Smooth muscle cell (in vitro differentiated cells): Measurements from ENCODE around the gene ZIC3. TPM values are rescaled to one million over a fixed set of nuclear protein-coding genes. Genes with fewer than 3 reads are reported as not detected.

Experiments used
- DNase-seq: peaks from one replicate; lab custom pipeline; 2025; ENCODE audit not compliant: unreplicated experiment; lab: John Stamatoyannopoulos, UW
- H2AFZ ChIP-seq: fragments of 200-600 bp; sonication (generic); 2 replicates; pipeline ENCODE4 v1.6.0; 2016; ENCODE audit warnings: antibody characterized with exemption, low read depth, mild to moderate bottlenecking
- H3F3A ChIP-seq: fragments of 200-600 bp; sonication (generic); 2 replicates; pipeline ENCODE4 v1.6.0; 2017; ENCODE audit warnings: antibody characterized with exemption, low read depth
- H3K27ac ChIP-seq: fragments of 200-600 bp; sonication (generic); 2 replicates; pipeline ENCODE4 v1.5.1; 2016; ENCODE audit warnings: low read depth, mild to moderate bottlenecking
- H3K27me3 ChIP-seq: fragments of 200-600 bp; sonication (generic); 2 replicates; pipeline ENCODE4 v1.6.1; 2016; ENCODE audit warnings: low read depth, mild to moderate bottlenecking
- H3K36me3 ChIP-seq: fragments of 200-600 bp; sonication (generic); 2 replicates; pipeline ENCODE4 v1.5.1; 2016; ENCODE audit warnings: low read depth
- H3K4me1 ChIP-seq: fragments of 200-600 bp; sonication (generic); 2 replicates; pipeline ENCODE4 v1.5.1; 2016; ENCODE audit warnings: low read depth
- H3K4me2 ChIP-seq: fragments of 200-600 bp; sonication (generic); 2 replicates; pipeline ENCODE4 v1.6.0; 2016; ENCODE audit warnings: mild to moderate bottlenecking
- H3K4me3 ChIP-seq: fragments of 200-600 bp; sonication (generic); 2 replicates; pipeline ENCODE4 v1.5.1; 2016; ENCODE audit warnings: mild to moderate bottlenecking
- H3K79me2 ChIP-seq: fragments of 200-600 bp; sonication (generic); 2 replicates; pipeline ENCODE4 v1.6.0; 2016; ENCODE audit warnings: low read depth, mild to moderate bottlenecking
- H3K9ac ChIP-seq: fragments of 200-600 bp; sonication (generic); 2 replicates; pipeline ENCODE4 v1.6.0; 2016; ENCODE audit warnings: low read depth
- H3K9me3 ChIP-seq: fragments of 200-600 bp; sonication (generic); replicated peaks from 2 replicates; pipeline ENCODE4 v1.5.1; 2016; ENCODE audit warnings: low read depth
- H4K20me1 ChIP-seq: fragments of 200-600 bp; sonication (generic); 2 replicates; pipeline ENCODE4 v1.6.0; 2016; ENCODE audit warnings: low read depth
- CTCF ChIP-seq: fragments of 200-600 bp; sonication (generic); IDR thresholded peaks from 2 replicates; pipeline ENCODE4 v1.5.1; 2017; ENCODE audit warnings: borderline replicate concordance, mild to moderate bottlenecking, antibody characterized with exemption; ENCODE audit not compliant: insufficient read depth, poor library complexity, severe bottlenecking
- WGBS: methylation state at CpG from one replicate; pipeline ENCODE4 v1.1.7; 2016; ENCODE audit warnings: low lambda C conversion rate; 5-methylcytosine and 5-hydroxymethylcytosine counted together
- polyA plus RNA-seq: library from polyadenylated mRNA; unstranded; fragments of >200 nt; fragmentation: Nextera tagmentation; extraction: Ambion mirVana; gene quantifications from 2 replicates; pipeline ENCODE4 v1.2.1, GENCODE V29; 2016
- total RNA-seq: library from RNA; depleted of rRNA; stranded (reverse); fragments of >200 nt; gene quantifications from 2 replicates; pipeline ENCODE4 v1.2.3, GENCODE V29; 2014

Gene ZIC3
- total and polyA plus RNA-seq, 2 experiments from 2014 or later, result 0.09 TPM; not detected in 1

- no peaks in the 10 kb centered on the region for H3K79me2 ChIP-seq
- peak overlapping the region; percentile 61 for H3K4me2 ChIP-seq
- no peak overlapping the region for H3K27ac ChIP-seq
- H3K9me3 ChIP-seq, result peaks cover 2% of the 10 kb centered on the region
- H3K36me3 ChIP-seq, result no peaks in the 10 kb centered on the region
- H4K20me1 ChIP-seq, result no peaks in the 10 kb centered on the region
- DNase-seq, result no peak
- no peak overlapping the region for H3K9ac ChIP-seq
- peaks cover 86% of the 10 kb centered on the region for H3K27me3 ChIP-seq
- H2AFZ ChIP-seq, result no peak overlapping the region
- no peak for TF ChIP-seq CTCF
- peak overlapping the region; percentile 16 for H3K4me3 ChIP-seq
- H3K4me1 ChIP-seq, result no peaks in the 10 kb centered on the region
- H3F3A ChIP-seq, result no peaks in the 10 kb centered on the region
- WGBS, result 62% methylated on average over 30 of the region's 67 CpGs
These were observed 8.3 kb downstream of the ZIC3 start for GRCh38 chrX:137574102-137574783.

GRCh38 chrX:137574784-137575293, 8.9 kb downstream of the ZIC3 start:
- Histone ChIP-seq H3K9ac (no peak overlapping the region), H2AFZ (no peak overlapping the region), H4K20me1 (no peaks in the 10 kb centered on the region), H3K4me2 (peak overlapping the region; percentile 61), H3K79me2 (no peaks in the 10 kb centered on the region), H3K27ac (no peak overlapping the region), H3K4me3 (peak overlapping the region; percentile 16), H3K9me3 (peaks cover 2% of the 10 kb centered on the region), H3F3A (no peaks in the 10 kb centered on the region), H3K4me1 (no peaks in the 10 kb centered on the region), H3K27me3 (peaks cover 80% of the 10 kb centered on the region), H3K36me3 (no peaks in the 10 kb centered on the region)
- WGBS, result 37% methylated on average over 23 of the region's 29 CpGs
- no peak for TF ChIP-seq CTCF
- DNase-seq, result no peak

- 33% methylated on average over 13 of the region's 13 CpGs for WGBS
- Histone ChIP-seq H3K4me1 (no peaks in the 10 kb centered on the region), H3K27me3 (peaks cover 71% of the 10 kb centered on the region), H2AFZ (no peak overlapping the region), H3K9ac (no peak overlapping the region), H3K4me2 (no peak overlapping the region), H3K79me2 (no peaks in the 10 kb centered on the region), H4K20me1 (no peaks in the 10 kb centered on the region), H3K27ac (no peak overlapping the region), H3K9me3 (no peaks in the 10 kb centered on the region), H3F3A (no peaks in the 10 kb centered on the region), H3K4me3 (no peak overlapping the region), H3K36me3 (no peaks in the 10 kb centered on the region)
- TF ChIP-seq CTCF, result no peak
- no peak for DNase-seq
These were observed 9.8 kb downstream of the ZIC3 start for GRCh38 chrX:137575596-137576255.
